Vagina (tissue), 2 donors: ENCODE measurements around the gene DCUN1D3. TPM values are rescaled to one million over a fixed set of nuclear protein-coding genes. Genes with fewer than 3 reads are reported as not detected.
A peak's percentile ranks its signal among the peaks of the same experiment; 100 is the strongest.
"Not testable (repeated sequence)": the region's sequence is repeated elsewhere in the genome, so short reads cannot be mapped to it uniquely, and the experiment has no call there.

ENCODE experiments used
- DNase-seq, 2 donors: peaks; one replicate each; pipeline ENCODE4 v3.0.0-alpha.2; 2017; ENCODE audit errors: extremely low spot score in 2 of 2
- H3K27ac ChIP-seq: fragments of 200-600 bp; sonication (generic); one replicate; pipeline ENCODE4 v1.5.1; 2019
- H3K27me3 ChIP-seq: fragments of 200-600 bp; sonication (generic); one replicate; pipeline ENCODE4 v1.5.1; 2019
- H3K36me3 ChIP-seq, 2 donors: fragments of 200-600 bp; sonication (generic); one replicate each; pipeline ENCODE4 v1.5.1; 2017 to 2019
- H3K4me1 ChIP-seq: fragments of 200-600 bp; sonication (generic); one replicate; pipeline ENCODE4 v1.5.1; 2019
- H3K4me3 ChIP-seq, 2 donors: fragments of 200-600 bp; sonication (generic); 1 replicate in 1 of 2; 2 replicates in 1 of 2; pipeline ENCODE4 v1.5.1; 2016 to 2019
- H3K9me3 ChIP-seq: fragments of 200-600 bp; sonication (generic); one replicate; pipeline ENCODE4 v1.5.1; 2019
- POLR2A ChIP-seq, 2 donors: fragments of 450-650 bp; IDR thresholded peaks; one replicate each; pipeline ENCODE4 v1.6.1; 2017; ENCODE audit warnings: antibody characterized with exemption in 2 of 2, mild to moderate bottlenecking in 2 of 2, moderate library complexity in 2 of 2
- POLR2AphosphoS5 ChIP-seq, 2 donors: sonication (generic); formaldehyde crosslinking; IDR thresholded peaks; one replicate each; pipeline ENCODE4 v1.9.0; 2017; ENCODE audit warnings: antibody characterized with exemption in 2 of 2, mild to moderate bottlenecking in 2 of 2, low read depth in 1 of 2; ENCODE audit not compliant: insufficient read depth in 1 of 2
- intact Hi-C: fragments of 100-400 bp; cut with DNase I; formaldehyde crosslinking; loops from one replicate; pipeline ENCODE4 v1.15.1; 2023
- total RNA-seq: library from RNA; depleted of rRNA; stranded (reverse); fragments of >200 nt; gene quantifications from one replicate; pipeline ENCODE4 v1.2.3, GENCODE V29; 2016
- TF ChIP-seq, protein P1 (sequence below), 3 experiments: fragments of 450-650 bp in 2 of 3; fragments of 200-600 bp in 1 of 3; sonication (generic) in 1 of 3; IDR thresholded peaks; one replicate each; pipeline ENCODE4 v1.5.1; 2017 to 2019; ENCODE audit warnings: antibody characterized with exemption in 3 of 3, mild to moderate bottlenecking in 2 of 3, moderate library complexity in 2 of 3

Gene DCUN1D3, protein sequence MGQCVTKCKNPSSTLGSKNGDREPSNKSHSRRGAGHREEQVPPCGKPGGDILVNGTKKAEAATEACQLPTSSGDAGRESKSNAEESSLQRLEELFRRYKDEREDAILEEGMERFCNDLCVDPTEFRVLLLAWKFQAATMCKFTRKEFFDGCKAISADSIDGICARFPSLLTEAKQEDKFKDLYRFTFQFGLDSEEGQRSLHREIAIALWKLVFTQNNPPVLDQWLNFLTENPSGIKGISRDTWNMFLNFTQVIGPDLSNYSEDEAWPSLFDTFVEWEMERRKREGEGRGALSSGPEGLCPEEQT
- total RNA-seq = 19.2 TPM

DNA sequence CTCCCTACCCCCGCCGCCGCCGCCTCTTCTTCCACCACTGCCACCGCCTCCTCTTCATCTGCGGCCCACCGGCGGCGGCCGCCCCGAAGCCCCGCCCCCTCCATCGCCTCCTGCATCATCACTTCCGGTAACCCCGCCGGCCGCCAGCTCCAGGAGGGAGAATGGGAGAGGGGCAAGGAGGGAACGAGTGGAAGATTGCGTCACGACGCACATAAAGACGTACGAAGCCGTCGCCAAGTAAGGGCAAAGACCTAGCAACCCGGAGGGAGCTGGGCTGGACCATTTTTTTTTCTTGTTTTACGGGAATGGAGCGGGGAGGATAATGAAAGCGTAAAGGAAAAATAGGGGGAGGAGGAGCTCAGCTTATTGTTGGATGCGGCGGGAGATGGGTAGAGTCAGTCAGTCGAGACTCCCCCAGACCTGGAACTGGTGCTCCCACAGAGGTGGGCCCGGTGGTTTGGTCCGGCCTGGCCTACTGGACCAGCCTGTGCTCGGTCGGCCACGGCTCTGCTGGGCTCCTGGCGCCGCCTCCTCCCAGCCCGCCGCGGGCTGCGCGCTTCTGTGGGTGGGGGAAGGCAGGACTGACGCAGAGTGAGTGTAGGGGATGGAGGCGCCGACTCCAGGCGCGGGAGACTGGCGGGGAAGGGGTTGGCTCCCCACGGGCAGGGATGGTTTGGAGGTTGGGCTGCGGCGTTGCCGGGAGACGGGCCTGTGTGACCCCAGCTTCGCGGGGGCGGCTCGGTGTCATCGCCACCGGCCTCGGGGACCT, at the start of gene DCUN1D3, which contains the start of gene LYRM1:
DCUN1D3 (minus strand) TSS at position 60 of the 769 bp plus-strand sequence. CDS start 37,820 bp downstream, outside the sequence.
LYRM1 (plus strand) TSS at position 473 of the 769 bp plus-strand sequence. CDS start 14,785 bp downstream, outside the sequence.
- intact Hi-C loops = no loop called here
- H3K36me3 ChIP-seq = peaks cover 0 to 4% of the 10 kb centered on the region in 2 donors
- no peaks in the 10 kb centered on the region for H3K9me3 ChIP-seq
- peaks cover 71% of the 10 kb centered on the region for H3K4me1 ChIP-seq
- H3K27me3 ChIP-seq = no peaks in the 10 kb centered on the region
- peak within 1 kb of the TSS; percentile 68 to 89 for H3K4me3 ChIP-seq
- H3K27ac ChIP-seq = peak within 1 kb of the TSS; percentile 96
- peak in 1 of 2 donors; percentile 99 for DNase-seq
- TF ChIP-seq, protein P1, sequence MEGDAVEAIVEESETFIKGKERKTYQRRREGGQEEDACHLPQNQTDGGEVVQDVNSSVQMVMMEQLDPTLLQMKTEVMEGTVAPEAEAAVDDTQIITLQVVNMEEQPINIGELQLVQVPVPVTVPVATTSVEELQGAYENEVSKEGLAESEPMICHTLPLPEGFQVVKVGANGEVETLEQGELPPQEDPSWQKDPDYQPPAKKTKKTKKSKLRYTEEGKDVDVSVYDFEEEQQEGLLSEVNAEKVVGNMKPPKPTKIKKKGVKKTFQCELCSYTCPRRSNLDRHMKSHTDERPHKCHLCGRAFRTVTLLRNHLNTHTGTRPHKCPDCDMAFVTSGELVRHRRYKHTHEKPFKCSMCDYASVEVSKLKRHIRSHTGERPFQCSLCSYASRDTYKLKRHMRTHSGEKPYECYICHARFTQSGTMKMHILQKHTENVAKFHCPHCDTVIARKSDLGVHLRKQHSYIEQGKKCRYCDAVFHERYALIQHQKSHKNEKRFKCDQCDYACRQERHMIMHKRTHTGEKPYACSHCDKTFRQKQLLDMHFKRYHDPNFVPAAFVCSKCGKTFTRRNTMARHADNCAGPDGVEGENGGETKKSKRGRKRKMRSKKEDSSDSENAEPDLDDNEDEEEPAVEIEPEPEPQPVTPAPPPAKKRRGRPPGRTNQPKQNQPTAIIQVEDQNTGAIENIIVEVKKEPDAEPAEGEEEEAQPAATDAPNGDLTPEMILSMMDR (IDR thresholded peaks at IDR 0.05) = no peak
- TF ChIP-seq POLR2AphosphoS5 (IDR thresholded peaks at IDR 0.05; ENCODE audit: insufficient read depth in 1 of 2, low read depth in 1 of 2) = peak; percentile 78 to 98
- TF ChIP-seq POLR2A (IDR thresholded peaks at IDR 0.05) = peak in 1 of 2 donors; percentile 72

DNA sequence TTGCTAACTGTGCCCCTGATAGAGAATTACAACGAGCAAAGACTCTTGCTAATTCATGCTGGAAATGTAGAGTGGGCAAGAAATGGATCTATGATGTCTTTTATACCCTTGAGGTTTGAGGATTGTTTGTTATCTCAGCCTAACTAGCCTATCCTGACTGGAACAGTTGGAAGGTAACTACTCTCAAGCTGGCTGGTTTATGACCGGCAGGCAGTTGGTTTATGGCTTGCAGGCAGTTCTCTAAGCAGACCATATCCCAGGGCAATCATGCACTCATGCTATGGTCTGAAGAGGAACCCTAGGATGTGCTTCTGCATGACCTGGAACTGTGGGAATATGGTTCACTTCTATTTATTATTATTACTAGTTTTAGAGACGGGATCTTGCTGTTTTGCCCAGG, 49.5 kb upstream of the DCUN1D3 start:
- H3K36me3 ChIP-seq = no peaks in the 10 kb centered on the region
- H3K4me1 ChIP-seq = no peaks in the 10 kb centered on the region
- DNase-seq = no peak
- H3K27ac ChIP-seq = no peak overlapping the region
- H3K27me3 ChIP-seq = no peaks in the 10 kb centered on the region
- H3K4me3 ChIP-seq = no peak overlapping the region
- H3K9me3 ChIP-seq = no peaks in the 10 kb centered on the region
- intact Hi-C loops = no loop called here
- TF ChIP-seq POLR2AphosphoS5 (IDR thresholded peaks at IDR 0.05; ENCODE audit: insufficient read depth in 1 of 2, low read depth in 1 of 2) (no peak), POLR2A (IDR thresholded peaks at IDR 0.05) (no peak)
- TF ChIP-seq, protein P1 (IDR thresholded peaks at IDR 0.05) = no peak

DNA sequence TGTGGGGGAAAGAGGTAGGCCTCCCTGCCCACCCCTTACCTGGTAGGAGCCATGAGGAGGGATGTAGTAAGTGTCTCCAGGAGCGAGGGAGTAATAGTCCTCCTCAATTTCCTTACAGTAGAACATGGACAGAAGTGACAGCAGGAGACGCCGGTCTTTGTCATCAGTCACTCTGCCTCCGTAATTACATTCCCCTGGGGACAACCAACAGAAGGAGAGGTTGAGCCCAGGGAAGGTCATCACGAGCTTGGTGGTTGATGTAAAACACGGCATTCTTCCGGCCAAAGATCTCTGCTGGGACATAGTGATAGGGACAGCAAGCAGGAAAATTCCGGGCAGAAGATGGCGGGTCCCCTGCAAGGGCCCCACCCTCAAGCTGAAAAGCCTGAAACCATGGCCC, 48.3 kb upstream of the DCUN1D3 start:
- no peak for DNase-seq
- Histone ChIP-seq H3K27ac (no peak overlapping the region), H3K27me3 (no peaks in the 10 kb centered on the region), H3K4me1 (no peaks in the 10 kb centered on the region), H3K9me3 (no peaks in the 10 kb centered on the region), H3K4me3 (no peak overlapping the region), H3K36me3 (no peaks in the 10 kb centered on the region)
- TF ChIP-seq, protein P1 (IDR thresholded peaks at IDR 0.05) = no peak
- TF ChIP-seq POLR2A (IDR thresholded peaks at IDR 0.05) (no peak), POLR2AphosphoS5 (IDR thresholded peaks at IDR 0.05; ENCODE audit: insufficient read depth in 1 of 2, low read depth in 1 of 2) (no peak)
- intact Hi-C loops = no loop called here

DNA sequence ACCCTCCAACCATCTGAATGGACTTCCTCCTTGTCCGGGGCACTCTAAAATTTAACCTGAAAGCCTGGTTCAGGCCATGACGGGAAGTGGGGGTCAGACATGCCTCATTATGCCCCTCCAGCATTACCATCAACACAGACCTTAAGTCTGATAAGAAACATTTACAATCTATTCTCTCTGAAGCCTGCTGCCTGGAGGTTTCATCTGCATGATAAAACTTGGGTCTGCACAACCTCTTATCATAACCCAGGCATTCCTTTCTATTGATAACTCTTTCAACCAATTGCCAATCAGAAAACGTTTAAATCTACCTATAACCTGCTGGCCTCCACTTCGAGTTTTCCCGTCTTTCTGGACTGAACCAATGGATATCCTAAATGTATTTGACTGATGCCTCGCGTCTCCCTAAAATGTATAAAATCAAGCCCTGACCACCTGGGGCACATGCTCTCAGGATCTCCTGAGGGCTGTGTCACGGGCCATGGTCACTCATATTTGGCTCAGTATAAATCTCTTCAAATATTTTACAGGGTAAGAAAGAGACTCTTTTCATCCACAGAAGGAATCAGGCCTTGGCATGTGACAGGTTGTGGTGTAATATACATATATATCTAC, 46.0 kb upstream of the DCUN1D3 start:
- no peak for TF ChIP-seq POLR2A (IDR thresholded peaks at IDR 0.05)
- TF ChIP-seq, protein P1 (IDR thresholded peaks at IDR 0.05) = no peak
- no peak for TF ChIP-seq POLR2AphosphoS5 (IDR thresholded peaks at IDR 0.05; ENCODE audit: insufficient read depth in 1 of 2, low read depth in 1 of 2)
- H3K9me3 ChIP-seq = no peaks in the 10 kb centered on the region
- no peak for DNase-seq
- H3K4me3 ChIP-seq = no peak overlapping the region
- no peaks in the 10 kb centered on the region for H3K36me3 ChIP-seq
- intact Hi-C loops = no loop called here
- H3K4me1 ChIP-seq = no peaks in the 10 kb centered on the region
- H3K27ac ChIP-seq = no peak overlapping the region
- H3K27me3 ChIP-seq = no peaks in the 10 kb centered on the region

DNA sequence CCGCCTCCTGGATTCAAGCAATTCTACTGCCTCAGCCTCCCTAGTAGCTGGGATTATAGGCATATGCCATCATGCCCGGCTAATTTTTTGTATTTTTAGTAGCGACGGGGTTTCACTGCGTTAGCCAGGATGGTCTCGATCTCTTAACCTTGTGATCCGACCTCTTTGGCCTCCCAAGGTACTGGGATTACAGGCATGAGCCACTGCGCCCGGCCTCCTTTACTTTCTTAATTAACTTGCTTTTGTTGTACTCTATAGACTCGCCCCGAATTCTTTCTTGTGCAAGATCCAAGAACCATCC, 45.4 kb upstream of the DCUN1D3 start:
- H3K36me3 ChIP-seq, H3K9me3 ChIP-seq, H3K27ac ChIP-seq, H3K4me1 ChIP-seq, DNase-seq, H3K4me3 ChIP-seq, intact Hi-C loops, H3K27me3 ChIP-seq: not testable (repeated sequence)
